ENCODE data around the gene TMEM187.

The TMEM187 gene

GRCh38 chrX:153950127-153950526, 22.4 kb upstream of the TMEM187 start:
- no peak overlapping the region for H3K4me3 ChIP-seq (ENCODE audit: low read length)
- no peak overlapping the region for H3K9ac ChIP-seq (ENCODE audit: low read depth, low read length)
- H3K9me3 ChIP-seq (ENCODE audit: insufficient read depth, low read depth, low read length), result no peaks in the 10 kb centered on the region
- no peaks in the 10 kb centered on the region for H3K4me1 ChIP-seq (ENCODE audit: insufficient read depth, low read length)
- no peak overlapping the region for H3K27ac ChIP-seq (ENCODE audit: low read length)
- H3K36me3 ChIP-seq (ENCODE audit: insufficient read depth, low read depth, low read length), result peaks cover 69% of the 10 kb centered on the region
- H3K27me3 ChIP-seq (ENCODE audit: insufficient read depth, low read length), result no peaks in the 10 kb centered on the region

GRCh38 chrX:153951683-153952372, 20.7 kb upstream of the TMEM187 start:
- no peaks in the 10 kb centered on the region for H3K9me3 ChIP-seq (ENCODE audit: insufficient read depth, low read depth, low read length)
- H3K4me3 ChIP-seq (ENCODE audit: low read length), result no peak overlapping the region
- no peak overlapping the region for H3K27ac ChIP-seq (ENCODE audit: low read length)
- H3K36me3 ChIP-seq (ENCODE audit: insufficient read depth, low read depth, low read length), result peaks cover 86% of the 10 kb centered on the region
- H3K4me1 ChIP-seq (ENCODE audit: insufficient read depth, low read length), result no peaks in the 10 kb centered on the region
- no peaks in the 10 kb centered on the region for H3K27me3 ChIP-seq (ENCODE audit: insufficient read depth, low read length)
- no peak overlapping the region for H3K9ac ChIP-seq (ENCODE audit: low read depth, low read length)

- Histone ChIP-seq H3K4me3 (ENCODE audit: low read length) (no peak overlapping the region), H3K4me1 (ENCODE audit: insufficient read depth, low read length) (no peaks in the 10 kb centered on the region), H3K27me3 (ENCODE audit: insufficient read depth, low read length) (no peaks in the 10 kb centered on the region), H3K36me3 (ENCODE audit: insufficient read depth, low read depth, low read length) (peaks cover 91% of the 10 kb centered on the region), H3K9ac (ENCODE audit: low read depth, low read length) (peak overlapping the region; percentile 58; the same call in 1 of the 2 replicates), H3K27ac (ENCODE audit: low read length) (peak overlapping the region; percentile 88), H3K9me3 (ENCODE audit: insufficient read depth, low read depth, low read length) (no peaks in the 10 kb centered on the region)
These were observed 20.1 kb upstream of the TMEM187 start for GRCh38 chrX:153952373-153953026.

- no peaks in the 10 kb centered on the region for H3K27me3 ChIP-seq (ENCODE audit: insufficient read depth, low read length)
- H3K4me3 ChIP-seq (ENCODE audit: low read length), result no peak overlapping the region
- H3K27ac ChIP-seq (ENCODE audit: low read length), result peak overlapping the region; percentile 88
- no peaks in the 10 kb centered on the region for H3K9me3 ChIP-seq (ENCODE audit: insufficient read depth, low read depth, low read length)
- H3K4me1 ChIP-seq (ENCODE audit: insufficient read depth, low read length), result no peaks in the 10 kb centered on the region
- peaks cover 93% of the 10 kb centered on the region for H3K36me3 ChIP-seq (ENCODE audit: insufficient read depth, low read depth, low read length)
- peak overlapping the region; percentile 58; the same call in 1 of the 2 replicates for H3K9ac ChIP-seq (ENCODE audit: low read depth, low read length)
These were observed 19.2 kb upstream of the TMEM187 start for GRCh38 chrX:153953342-153953830.

GRCh38 chrX:153953892-153954557, 18.5 kb upstream of the TMEM187 start:
- H3K27ac ChIP-seq (ENCODE audit: low read length), result no peak overlapping the region
- no peak overlapping the region for H3K9ac ChIP-seq (ENCODE audit: low read depth, low read length)
- no peak overlapping the region for H3K4me3 ChIP-seq (ENCODE audit: low read length)
- H3K36me3 ChIP-seq (ENCODE audit: insufficient read depth, low read depth, low read length), result peaks cover 96% of the 10 kb centered on the region
- no peaks in the 10 kb centered on the region for H3K9me3 ChIP-seq (ENCODE audit: insufficient read depth, low read depth, low read length)
- no peaks in the 10 kb centered on the region for H3K27me3 ChIP-seq (ENCODE audit: insufficient read depth, low read length)
- no peaks in the 10 kb centered on the region for H3K4me1 ChIP-seq (ENCODE audit: insufficient read depth, low read length)

- Histone ChIP-seq H3K4me3 (ENCODE audit: low read length) (no peak overlapping the region), H3K27ac (ENCODE audit: low read length) (no peak overlapping the region), H3K36me3 (ENCODE audit: insufficient read depth, low read depth, low read length) (peaks cover 97% of the 10 kb centered on the region), H3K27me3 (ENCODE audit: insufficient read depth, low read length) (no peaks in the 10 kb centered on the region), H3K9me3 (ENCODE audit: insufficient read depth, low read depth, low read length) (no peaks in the 10 kb centered on the region), H3K9ac (ENCODE audit: low read depth, low read length) (no peak overlapping the region), H3K4me1 (ENCODE audit: insufficient read depth, low read length) (no peaks in the 10 kb centered on the region)
These were observed 17.9 kb upstream of the TMEM187 start for GRCh38 chrX:153954558-153955227.

DNA sequence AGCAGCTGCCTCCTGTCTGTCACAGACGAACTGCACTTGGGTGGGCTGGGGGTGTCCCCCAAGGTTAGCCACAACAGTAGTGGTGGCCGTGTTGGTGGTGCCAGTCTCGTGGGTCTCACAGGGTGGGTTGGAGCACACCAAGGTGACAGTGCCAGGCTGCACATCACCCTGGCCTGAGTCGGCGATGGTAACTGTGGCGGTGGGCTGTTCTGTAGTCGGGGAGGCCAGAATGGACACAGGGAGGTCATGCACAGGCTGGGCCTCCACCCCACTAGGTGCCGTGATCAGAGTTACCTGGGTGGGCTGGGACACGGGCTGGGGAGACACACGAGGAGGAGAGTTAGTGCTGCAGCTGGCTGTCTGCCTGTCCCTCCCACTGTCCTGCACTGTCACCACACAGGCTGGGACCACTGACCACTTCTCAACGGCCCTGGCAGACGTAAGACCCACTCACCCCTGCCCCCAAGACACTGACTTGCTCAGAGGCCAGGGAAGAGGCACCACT, 17.3 kb upstream of the TMEM187 start:
- Histone ChIP-seq H3K9me3 (ENCODE audit: insufficient read depth, low read depth, low read length) (no peaks in the 10 kb centered on the region), H3K27ac (ENCODE audit: low read length) (no peak overlapping the region), H3K27me3 (ENCODE audit: insufficient read depth, low read length) (no peaks in the 10 kb centered on the region), H3K36me3 (ENCODE audit: insufficient read depth, low read depth, low read length) (peaks cover 97% of the 10 kb centered on the region), H3K4me1 (ENCODE audit: insufficient read depth, low read length) (no peaks in the 10 kb centered on the region), H3K4me3 (ENCODE audit: low read length) (no peak overlapping the region), H3K9ac (ENCODE audit: low read depth, low read length) (no peak overlapping the region)

- Histone ChIP-seq H3K4me1 (ENCODE audit: insufficient read depth, low read length) (no peaks in the 10 kb centered on the region), H3K4me3 (ENCODE audit: low read length) (no peak overlapping the region), H3K36me3 (ENCODE audit: insufficient read depth, low read depth, low read length) (peaks cover 97% of the 10 kb centered on the region), H3K27ac (ENCODE audit: low read length) (no peak overlapping the region), H3K9ac (ENCODE audit: low read depth, low read length) (no peak overlapping the region), H3K27me3 (ENCODE audit: insufficient read depth, low read length) (no peaks in the 10 kb centered on the region), H3K9me3 (ENCODE audit: insufficient read depth, low read depth, low read length) (no peaks in the 10 kb centered on the region)
These were observed 16.3 kb upstream of the TMEM187 start for GRCh38 chrX:153956044-153956907.

- no peaks in the 10 kb centered on the region for H3K9me3 ChIP-seq (ENCODE audit: insufficient read depth, low read depth, low read length)
These were observed 15.3 kb upstream of the TMEM187 start for GRCh38 chrX:153957224-153957623.

DNA sequence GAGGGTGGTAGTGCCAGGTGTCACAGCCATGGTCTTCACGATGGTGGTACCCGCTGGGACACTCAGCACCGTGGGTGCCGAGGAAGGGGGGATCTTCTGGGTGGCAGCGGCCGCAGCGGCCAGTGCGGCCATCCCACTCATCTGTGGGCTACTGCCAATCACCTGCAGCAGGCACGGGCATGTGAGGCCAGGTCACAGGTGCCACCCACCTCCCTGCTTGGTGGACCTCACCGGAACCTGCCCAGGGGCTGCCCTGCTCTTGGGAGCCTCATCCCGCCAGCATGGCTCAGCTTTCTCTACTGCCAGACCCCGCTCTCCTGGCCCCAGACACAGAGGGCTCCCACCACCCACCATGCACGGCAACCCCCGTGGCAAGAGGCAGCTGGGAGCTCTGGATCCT, 13.9 kb upstream of the TMEM187 start:
- Histone ChIP-seq H3K9ac (ENCODE audit: low read depth, low read length) (no peak overlapping the region), H3K4me3 (ENCODE audit: low read length) (no peak overlapping the region), H3K4me1 (ENCODE audit: insufficient read depth, low read length) (no peaks in the 10 kb centered on the region), H3K36me3 (ENCODE audit: insufficient read depth, low read depth, low read length) (peaks cover 98% of the 10 kb centered on the region), H3K27me3 (ENCODE audit: insufficient read depth, low read length) (no peaks in the 10 kb centered on the region), H3K27ac (ENCODE audit: low read length) (no peak overlapping the region), H3K9me3 (ENCODE audit: insufficient read depth, low read depth, low read length) (no peaks in the 10 kb centered on the region)

More at GRCh38 chrX:153957224-153957623, 15.3 kb upstream of the TMEM187 start:
- H3K27me3 ChIP-seq (ENCODE audit: insufficient read depth, low read length), result no peaks in the 10 kb centered on the region
- no peak overlapping the region for H3K27ac ChIP-seq (ENCODE audit: low read length)
- no peaks in the 10 kb centered on the region for H3K4me1 ChIP-seq (ENCODE audit: insufficient read depth, low read length)
- peaks cover 97% of the 10 kb centered on the region for H3K36me3 ChIP-seq (ENCODE audit: insufficient read depth, low read depth, low read length)
- no peak overlapping the region for H3K9ac ChIP-seq (ENCODE audit: low read depth, low read length)
- H3K4me3 ChIP-seq (ENCODE audit: low read length), result no peak overlapping the region

- Histone ChIP-seq H3K36me3 (ENCODE audit: insufficient read depth, low read depth, low read length) (peaks cover 95% of the 10 kb centered on the region), H3K4me1 (ENCODE audit: insufficient read depth, low read length) (no peaks in the 10 kb centered on the region), H3K27ac (ENCODE audit: low read length) (no peak overlapping the region), H3K9ac (ENCODE audit: low read depth, low read length) (no peak overlapping the region), H3K4me3 (ENCODE audit: low read length) (no peak overlapping the region), H3K27me3 (ENCODE audit: insufficient read depth, low read length) (no peaks in the 10 kb centered on the region), H3K9me3 (ENCODE audit: insufficient read depth, low read depth, low read length) (no peaks in the 10 kb centered on the region)
These were observed 12.9 kb upstream of the TMEM187 start for GRCh38 chrX:153959649-153960048.
